K562 (cell line): ENCODE data around the gene NXT1. TPM values are rescaled to one million over a fixed set of nuclear protein-coding genes. Genes with fewer than 3 reads are reported as not detected.

Source experiments
- ATAC-seq: fragments of 200-7000 bp; cut with Tn5 transposase; 3 replicates; pipeline ENCODE4 v1.9.1; 2020; ENCODE audit warnings: moderate library complexity
- BruUV-seq: library from RNA; stranded (reverse); fragments of 400-500 nt; replicated peaks from 2 replicates; lab custom pipeline; 2021; lab: Mats Ljungman, UMichigan
- CTCF ChIA-PET: fragments of 300-600 bp; formaldehyde crosslinking; extraction: SDS; loops from one replicate; lab custom pipeline; 2021; ENCODE audit warnings: low intra/inter-chr PET ratio; lab: Yijun Ruan, JAX
- POLR2A ChIA-PET: fragments of 300-600, 350-650 bp; sonication (Branson Sonifier 250); formaldehyde crosslinking; extraction: SDS; loops from one replicate; lab custom pipeline; 2021; ENCODE audit warnings: antibody characterized with exemption, inconsistent platforms; lab: Yijun Ruan, JAX
- DNase-seq, 4 experiments: peaks; one replicate each; pipeline versions ENCODE4 v3.0.0 to v3.0.0-alpha.2; 2011 to 2018; ENCODE audit warnings: low spot score in 3 of 4, mixed read lengths in 3 of 4; ENCODE audit errors: extremely low read depth in 1 of 4
- FAIRE-seq: peaks from 2 replicates; lab custom pipeline; 2011; peaks lifted over from hg19 to GRCh38; lab: Jason Lieb, UNC
- H2AFZ ChIP-seq: 2 replicates; pipeline ENCODE4 v1.6.0; 2011; ENCODE audit warnings: low read depth, low read length, control low read depth, inconsistent platforms
- H3K27ac ChIP-seq: fragments of 200-600 bp; 3 replicates; pipeline ENCODE4 v1.8.0; 2011; ENCODE audit warnings: low read depth, mild to moderate bottlenecking, control low read depth, inconsistent platforms, low read length, moderate library complexity, mixed read lengths; ENCODE audit errors: extremely low read depth
- H3K27me3 ChIP-seq, 2 experiments: fragments of 300-600 bp in 1 of 2; 2 replicates in 1 of 2; 3 replicates in 1 of 2; pipeline versions ENCODE4 v1.6.0 to v1.8.0; 2011; ENCODE audit warnings: inconsistent platforms in 2 of 2, low read length in 2 of 2, mild to moderate bottlenecking in 1 of 2, mixed read lengths in 1 of 2, moderate library complexity in 1 of 2; ENCODE audit not compliant: control insufficient read depth in 2 of 2, insufficient read depth in 2 of 2
- H3K36me3 ChIP-seq: fragments of 300-600 bp; 3 replicates; pipeline ENCODE4 v1.8.0; 2011; ENCODE audit warnings: mild to moderate bottlenecking, low read length, inconsistent platforms; ENCODE audit not compliant: control insufficient read depth, insufficient read depth
- H3K4me1 ChIP-seq, 2 experiments: fragments of 200-600 bp in 1 of 2; replicated peaks in 1 of 2; 2 replicates in 1 of 2; 3 replicates in 1 of 2; pipeline versions ENCODE4 v1.5.1 to v1.8.0; 2011; ENCODE audit warnings: inconsistent platforms in 2 of 2, low read length in 2 of 2, mild to moderate bottlenecking in 1 of 2, mixed read lengths in 1 of 2, moderate library complexity in 1 of 2; ENCODE audit not compliant: control insufficient read depth in 2 of 2, insufficient read depth in 2 of 2
- H3K4me2 ChIP-seq: 2 replicates; pipeline ENCODE4 v1.6.1; 2011; ENCODE audit warnings: low read length, control low read depth, inconsistent platforms, mixed read lengths; ENCODE audit not compliant: insufficient read depth
- H3K4me3 ChIP-seq: fragments of 200-600 bp; sonication (generic), shearing (Covaris generic); 2 replicates; pipeline ENCODE4 v1.5.1; 2016; ENCODE audit warnings: control low read depth, inconsistent platforms
- H3K79me2 ChIP-seq: fragments of 200-600 bp; 3 replicates; pipeline ENCODE4 v1.8.0; 2011; ENCODE audit warnings: low read length, inconsistent platforms; ENCODE audit not compliant: control insufficient read depth, insufficient read depth
- H3K9ac ChIP-seq, 2 experiments: 2 replicates each; pipeline versions ENCODE4 v1.6.0 to v1.6.1; 2011; ENCODE audit warnings: low read depth in 2 of 2, low read length in 2 of 2, control low read depth in 1 of 2, inconsistent platforms in 1 of 2, mild to moderate bottlenecking in 1 of 2, mixed read lengths in 1 of 2; ENCODE audit not compliant: insufficient read depth in 1 of 2
- H3K9me1 ChIP-seq: one replicate; pipeline ENCODE4 v1.6.0; 2011; ENCODE audit warnings: inconsistent platforms, mild to moderate bottlenecking, low read length, moderate library complexity; ENCODE audit not compliant: control insufficient read depth, insufficient read depth
- H3K9me3 ChIP-seq: replicated peaks from 2 replicates; pipeline ENCODE4 v1.5.1; 2011; ENCODE audit warnings: low read depth, low read length, inconsistent platforms; ENCODE audit not compliant: control insufficient read depth, insufficient read depth
- H4K20me1 ChIP-seq: replicated peaks from 2 replicates; pipeline ENCODE4 v1.6.1; 2011; ENCODE audit warnings: low read length, inconsistent platforms, mixed read lengths; ENCODE audit not compliant: control insufficient read depth, insufficient read depth
- ARID1B ChIP-seq: fragments of 450-650 bp; IDR thresholded peaks from 2 replicates; pipeline ENCODE4 v1.6.1; 2016; ENCODE audit warnings: antibody characterized with exemption, mild to moderate bottlenecking, inconsistent platforms
- BRD4 ChIP-seq: fragments of 200-600 bp; sonication (generic); IDR thresholded peaks from 2 replicates; pipeline ENCODE4 v1.6.1; 2017; ENCODE audit warnings: inconsistent platforms
- CBFA2T2 ChIP-seq: fragments of 450-650 bp; conservative IDR thresholded peaks from 2 replicates; pipeline ENCODE4 v1.6.1; 2017; ENCODE audit warnings: mild to moderate bottlenecking
- CBFA2T3 ChIP-seq: fragments of 450-650 bp; IDR thresholded peaks from 2 replicates; pipeline ENCODE4 v1.6.1; 2017
- HDAC2 ChIP-seq: fragments of 450-650 bp; IDR thresholded peaks from 2 replicates; pipeline ENCODE4 v1.6.1; 2016; ENCODE audit warnings: mild to moderate bottlenecking
- JUNB ChIP-seq: fragments of 450-650 bp; formaldehyde crosslinking; conservative IDR thresholded peaks from 2 replicates; pipeline ENCODE4 v1.4.0; 2020; ENCODE audit warnings: mild to moderate bottlenecking
- PCBP1 ChIP-seq: fragments of 200-400 bp; formaldehyde crosslinking; IDR thresholded peaks from 2 replicates; pipeline ENCODE4 v1.6.1; 2018; ENCODE audit warnings: mild to moderate bottlenecking, low read depth, low read length; ENCODE audit not compliant: poor library complexity, severe bottlenecking
- PHF21A ChIP-seq: fragments of 450-650 bp; IDR thresholded peaks from 2 replicates; pipeline ENCODE4 v1.6.1; 2017; ENCODE audit warnings: low read depth, borderline replicate concordance
- SMARCE1 ChIP-seq: fragments of 450-650 bp; IDR thresholded peaks from 2 replicates; pipeline ENCODE4 v1.7.1; 2016; ENCODE audit warnings: mild to moderate bottlenecking
- SOX6 ChIP-seq: fragments of 450-650 bp; IDR thresholded peaks from 2 replicates; pipeline ENCODE4 v1.6.1; 2014; ENCODE audit warnings: mild to moderate bottlenecking
- TCF3 ChIP-seq: sonication (generic); formaldehyde crosslinking; IDR thresholded peaks from 2 replicates; pipeline ENCODE4 v1.4.0; 2020; ENCODE audit warnings: mild to moderate bottlenecking, missing genetic modification reagents
- TCFL5 ChIP-seq: fragments of 250-450 bp; sonication (Bioruptor Pico); conservative IDR thresholded peaks from 2 replicates; pipeline ENCODE4 v1.6.1; 2021; ENCODE audit warnings: mild to moderate bottlenecking, moderate library complexity, matching md5 sums
- TSC22D4 ChIP-seq: fragments of 450-650 bp; IDR thresholded peaks from 2 replicates; pipeline ENCODE4 v1.6.1; 2016; ENCODE audit warnings: missing genetic modification characterization, missing biosample characterization, control low read depth
- ZFP30 ChIP-seq: fragments of 250-450 bp; sonication (Bioruptor Pico); IDR thresholded peaks from 2 replicates; pipeline ENCODE4 v1.8.0; 2022; ENCODE audit warnings: moderate library complexity, mild to moderate bottlenecking, inconsistent platforms, borderline replicate concordance
- ZNF384 ChIP-seq: IDR thresholded peaks from 2 replicates; pipeline ENCODE4 v1.6.1; 2012; ENCODE audit warnings: low read depth, low read length, improper control_type of control experiment
- ZNF696 ChIP-seq: fragments of 250-450 bp; sonication (Bioruptor Pico); conservative IDR thresholded peaks from 2 replicates; pipeline ENCODE4 v1.4.0; 2020; ENCODE audit warnings: mild to moderate bottlenecking, moderate library complexity
- ZSCAN32 ChIP-seq: fragments of 450-650 bp; formaldehyde crosslinking; IDR thresholded peaks from 2 replicates; pipeline ENCODE4 v1.4.0; 2020; ENCODE audit warnings: mild to moderate bottlenecking, moderate library complexity
- WGBS: fragments of 100-300 bp; shearing (Covaris generic); methylation state at CpG from one replicate; pipeline ENCODE4 v1.1.6; 2016; ENCODE audit warnings: low coverage, mixed read lengths; ENCODE audit not compliant: insufficient coverage; ENCODE audit errors: missing lambda C conversion rate; 5-methylcytosine and 5-hydroxymethylcytosine counted together
- in situ Hi-C: fragments of 300-500 bp; cut with MboI; formaldehyde crosslinking; loops from 4 replicates; pipeline ENCODE4 v1.15.0; 2018; ENCODE audit warnings: inconsistent platforms, mixed read lengths
- intact Hi-C: fragments of 100-400 bp; cut with micrococcal nuclease; formaldehyde crosslinking; loops from 2 replicates; pipeline ENCODE4 v1.14.2; 2022
- polyA plus RNA-seq, 8 experiments: library from polyadenylated mRNA; depleted of rRNA in 4 of 8; stranded (reverse) in 5 of 8; unstranded in 3 of 8; fragments of >200 nt; fragmentation: Nextera tagmentation in 2 of 8; fragmentation: Illumina TruSeq in 1 of 8; extraction: Ambion mirVana in 2 of 8; extraction: Trizol in 1 of 8; gene quantifications; 2 replicates each; pipeline versions ENCODE4 v1.2.1 to v1.2.3, GENCODE V29; 2011 to 2014; ENCODE audit warnings: inconsistent platforms in 1 of 8, missing spikeins in 1 of 8
- total RNA-seq, 7 experiments: library from RNA; depleted of rRNA in 6 of 7; stranded (reverse); fragments of >200 nt in 6 of 7; fragmentation: Illumina TruSeq in 2 of 7; extraction: Trizol in 2 of 7; gene quantifications; 2 replicates each; pipeline versions ENCODE4 v1.2.1 to v1.2.3, GENCODE V29; 2011 to 2021; ENCODE audit warnings: low replicate concordance in 1 of 7
- TF ChIP-seq, protein P1 (sequence below): fragments of 450-650 bp; formaldehyde crosslinking; IDR thresholded peaks from 2 replicates; pipeline ENCODE4 v1.4.0; 2022; ENCODE audit warnings: mild to moderate bottlenecking, moderate library complexity

NXT1 gene
- total and polyA plus RNA-seq, 9 of the 15 experiments (the other 6 are each of a cell fraction or from before 2014, with no cell fraction given), result 7.7 to 50.9 (median 35.6) TPM

DNA sequence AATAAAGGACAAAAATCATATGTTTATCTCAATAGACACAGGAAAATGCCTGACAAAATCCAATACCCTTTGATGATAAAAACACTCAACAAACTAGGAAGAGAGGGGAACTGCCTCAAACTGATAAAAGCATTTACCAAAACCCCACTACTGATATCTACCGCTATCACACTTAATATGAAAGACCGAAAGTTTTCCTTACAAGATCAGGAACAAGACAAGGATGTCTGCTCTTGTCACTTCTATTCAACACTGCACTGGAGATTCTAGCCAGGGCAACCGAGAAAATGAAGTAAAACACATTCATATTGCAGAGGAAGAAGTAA is 36.5 kb downstream of the NXT1 start:
- peaks cover 7% of the 10 kb centered on the region; the same call in 2 of the 3 replicates for H3K79me2 ChIP-seq
- H4K20me1 ChIP-seq, result no peaks in the 10 kb centered on the region
- no TSS peak for BruUV-seq
- H3K27ac ChIP-seq, result no peak overlapping the region
- no peak overlapping the region for H3K9ac ChIP-seq
- no peaks in the 10 kb centered on the region for H3K9me1 ChIP-seq
- H3K9me3 ChIP-seq, result no peaks in the 10 kb centered on the region
- H3K36me3 ChIP-seq, result peaks cover 58% of the 10 kb centered on the region
- 25% methylated on average over 3 of the region's 3 CpGs for WGBS
- no peak overlapping the region for H2AFZ ChIP-seq
- intact Hi-C loops, result no loop called here
- FAIRE-seq (no peak), ATAC-seq (no peak), DNase-seq (no peak)
- ChIA-PET POLR2A (interaction anchor here (0.9 to 1.6 kb wide), 2 partner anchors 10 to 12 kb away, joined by 3 to 4 read pairs; no protein-coding TSS in a partner anchor), CTCF (no interaction called here)
- no peak overlapping the region for H3K4me3 ChIP-seq
- no peaks in the 10 kb centered on the region for H3K27me3 ChIP-seq
- no peak overlapping the region for H3K4me2 ChIP-seq
- in situ Hi-C loops, result no loop called here
- 0 out of 5 replicates have a peak, but pooled peaks cover 0 to 2% of the 10 kb centered on the region in 2 experiments for H3K4me1 ChIP-seq
- no peak for TF ChIP-seq HDAC2
- TF ChIP-seq SMARCE1, result peak; percentile 14; the same call in 1 of the 2 replicates
- TF ChIP-seq ZNF384, result no peak
- TF ChIP-seq CBFA2T2, result peak; percentile 43; the same call in 1 of the 2 replicates
- TF ChIP-seq, protein P1, sequence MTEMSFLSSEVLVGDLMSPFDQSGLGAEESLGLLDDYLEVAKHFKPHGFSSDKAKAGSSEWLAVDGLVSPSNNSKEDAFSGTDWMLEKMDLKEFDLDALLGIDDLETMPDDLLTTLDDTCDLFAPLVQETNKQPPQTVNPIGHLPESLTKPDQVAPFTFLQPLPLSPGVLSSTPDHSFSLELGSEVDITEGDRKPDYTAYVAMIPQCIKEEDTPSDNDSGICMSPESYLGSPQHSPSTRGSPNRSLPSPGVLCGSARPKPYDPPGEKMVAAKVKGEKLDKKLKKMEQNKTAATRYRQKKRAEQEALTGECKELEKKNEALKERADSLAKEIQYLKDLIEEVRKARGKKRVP, result no peak
- no peak for TF ChIP-seq ZFP30
- no peak for TF ChIP-seq ZSCAN32 (CRISPR knock-in tag)
- TF ChIP-seq ZNF696 (CRISPR knock-in tag), result no peak
- TF ChIP-seq TCF3 (CRISPR knock-in tag), result 0 out of 2 replicates have a peak, but pooled peaks have one; percentile 34
- no peak for TF ChIP-seq JUNB (CRISPR knock-in tag)
- no peak for TF ChIP-seq TSC22D4 (tag)
- peak; percentile 69 for TF ChIP-seq CBFA2T3
- peak; percentile 49; the same call in 1 of the 2 replicates for TF ChIP-seq SOX6
- TF ChIP-seq PCBP1, result no peak
- TF ChIP-seq TCFL5 (CRISPR knock-in tag), result no peak
- TF ChIP-seq BRD4, result no peak
- no peak for TF ChIP-seq PHF21A
- peak; percentile 63 for TF ChIP-seq ARID1B
